T-helper 2 cell (primary cell): Measurements from ENCODE around the gene KIF2A.
A peak's percentile ranks its signal among the peaks of the same experiment; 100 is the strongest.

Experiments
- DNase-seq, 5 experiments: peaks; one replicate each; pipeline versions ENCODE4 v3.0.0 to v3.0.0-alpha.2; 2012 to 2022

The KIF2A gene

GRCh38 chr5:62296998-62297397 is 9.0 kb upstream of the KIF2A start:
- DNase-seq = peak in 2 of 5 experiments; percentile 33 to 77

GRCh38 chr5:62298118-62298517 is 7.9 kb upstream of the KIF2A start:
- DNase-seq = no peak

GRCh38 chr5:62299101-62299500 is 6.9 kb upstream of the KIF2A start:
- no peak for DNase-seq

GRCh38 chr5:62299600-62299999 is 6.4 kb upstream of the KIF2A start:
- DNase-seq = peak in 2 of 5 experiments; percentile 42 to 48

GRCh38 chr5:62305358-62305714 is 670 bp upstream of the KIF2A start:
- DNase-seq = no peak

- no peak for DNase-seq
Measured at GRCh38 chr5:62306323-62306895, 403 bp downstream of the KIF2A start.

DNA sequence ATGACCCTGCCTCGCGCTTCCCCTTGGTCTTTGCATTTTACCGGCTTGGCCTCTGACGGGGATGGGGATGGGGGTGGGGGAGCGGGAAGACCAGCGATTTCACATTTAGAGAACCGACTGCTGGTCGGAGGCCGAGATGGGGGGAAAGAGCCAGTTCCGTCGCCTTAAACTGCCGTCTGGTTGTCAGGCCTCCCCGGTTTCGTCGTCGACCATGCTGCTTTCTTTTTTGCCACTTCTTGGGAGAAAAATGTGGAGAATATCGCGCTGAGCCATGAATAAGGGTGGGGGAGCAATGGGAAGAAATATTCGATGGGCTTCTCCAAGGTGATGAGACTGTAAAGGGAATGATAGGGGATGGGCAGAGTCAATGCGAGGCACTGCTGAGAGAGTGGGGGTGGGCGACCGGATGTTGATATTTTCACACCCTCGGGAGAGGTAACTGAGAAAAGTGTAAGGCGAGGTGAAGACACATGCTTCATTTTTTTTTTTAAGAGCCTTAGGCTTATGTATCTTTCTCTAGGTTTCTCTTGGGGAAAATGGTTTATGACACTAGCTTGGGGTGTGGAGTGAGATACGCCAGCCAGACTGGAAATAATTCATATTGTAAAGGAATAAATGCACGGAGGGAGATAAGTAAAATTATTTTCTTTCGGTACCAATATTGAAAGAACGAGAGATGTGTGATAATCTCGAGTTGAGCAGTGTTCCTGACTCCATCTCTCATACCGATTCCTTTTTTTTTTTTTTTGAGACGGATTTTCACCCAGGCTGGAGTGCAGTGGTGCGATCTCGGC is 1.1 kb downstream of the KIF2A start:
- DNase-seq = peak in 4 of 5 experiments; percentile 32 to 78 (median 54)

- DNase-seq = no peak
Measured at GRCh38 chr5:62308439-62308838, 2.4 kb downstream of the KIF2A start.

GRCh38 chr5:62309107-62309506 is 3.1 kb downstream of the KIF2A start:
- DNase-seq = no peak

DNA sequence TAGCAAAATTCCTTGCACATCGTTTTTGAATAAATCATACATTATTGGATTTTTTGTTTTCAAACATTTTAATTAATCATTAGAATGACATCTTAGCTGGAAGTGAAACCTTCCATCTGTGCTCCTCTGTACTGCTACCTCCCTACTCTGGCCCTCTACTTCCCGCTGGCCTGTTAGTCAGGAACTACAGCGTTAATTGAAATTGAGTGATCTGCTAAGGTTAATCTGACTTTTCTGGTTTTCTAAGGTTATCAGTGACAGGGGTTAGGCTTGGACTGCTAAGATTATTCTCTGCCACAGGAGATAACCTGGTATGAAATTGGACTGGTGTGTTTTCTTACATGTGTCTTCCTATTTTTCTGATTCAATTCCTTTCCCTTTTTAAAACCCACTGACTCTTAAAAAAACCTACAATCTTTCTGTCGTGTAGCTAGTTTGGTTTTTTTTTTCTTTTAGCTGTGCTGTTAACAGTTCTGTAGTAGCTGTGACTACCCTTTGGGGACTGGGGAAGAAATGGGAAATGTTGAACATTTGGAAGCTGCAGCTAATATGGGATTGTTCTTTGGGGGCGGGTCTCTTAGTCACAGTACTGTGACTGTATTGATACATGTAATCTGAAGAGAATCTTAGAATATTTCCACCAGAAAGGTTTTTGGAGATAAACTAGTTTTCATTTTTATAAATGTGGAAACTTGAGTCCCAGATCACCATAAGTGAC is 4.6 kb downstream of the KIF2A start:
- DNase-seq = no peak

- no peak for DNase-seq
Measured at GRCh38 chr5:62312036-62312435, 6.0 kb downstream of the KIF2A start.

GRCh38 chr5:62312674-62313073 is 6.7 kb downstream of the KIF2A start:
- no peak for DNase-seq

DNA sequence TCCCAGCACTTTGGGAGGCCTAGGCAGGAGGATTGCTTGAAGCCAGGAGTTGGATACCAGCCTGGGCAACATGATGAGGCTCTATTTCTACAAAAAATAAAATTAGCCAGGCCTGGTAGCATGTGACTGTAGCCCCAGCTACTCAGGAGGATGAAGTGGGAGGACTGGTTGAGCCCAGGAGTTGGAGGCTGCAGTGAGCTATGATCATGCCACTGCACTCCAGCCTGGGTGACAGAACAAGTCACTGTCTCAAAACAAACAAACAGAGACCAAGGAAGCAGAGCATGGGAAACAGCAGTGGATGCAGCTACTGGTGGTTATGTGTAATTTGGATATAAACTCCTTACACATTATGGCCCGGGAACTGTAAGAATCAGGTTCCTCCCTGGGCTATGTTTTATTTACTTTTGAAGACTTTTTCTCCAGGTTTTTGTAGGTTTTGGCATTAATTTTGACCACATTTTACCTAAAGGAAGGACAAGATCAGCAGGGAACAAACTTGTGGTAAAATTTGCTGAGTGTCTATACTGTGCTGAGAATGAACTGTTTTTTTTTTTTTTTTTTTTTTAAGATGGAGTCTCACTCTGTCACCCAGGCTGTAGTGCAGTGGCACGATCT is 8.3 kb downstream of the KIF2A start:
- no peak for DNase-seq

GRCh38 chr5:62315376-62316175 is 9.6 kb downstream of the KIF2A start:
- no peak for DNase-seq

GRCh38 chr5:62316176-62316502 is 10.1 kb downstream of the KIF2A start:
- no peak for DNase-seq

- no peak for DNase-seq
Measured at GRCh38 chr5:62317810-62318209, 11.8 kb downstream of the KIF2A start.

DNA sequence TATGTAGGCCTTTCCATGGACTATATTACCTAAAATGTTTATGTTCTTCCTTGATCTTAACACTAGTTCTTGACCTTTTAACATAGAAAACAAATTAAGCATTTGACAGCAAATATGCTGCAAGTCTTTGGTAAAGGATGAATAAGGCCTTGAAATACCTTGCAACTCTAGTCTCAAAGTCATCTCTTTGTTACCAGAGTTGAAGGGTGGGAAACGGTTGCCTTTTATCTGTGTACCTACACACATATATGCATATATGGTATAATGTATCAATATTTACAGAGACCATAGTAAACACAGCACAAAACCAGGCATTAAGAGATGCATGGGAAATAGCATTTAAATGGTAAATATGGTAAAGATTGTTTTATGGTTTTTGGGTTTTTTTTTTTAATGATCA is 16.5 kb downstream of the KIF2A start:
- DNase-seq = no peak

DNA sequence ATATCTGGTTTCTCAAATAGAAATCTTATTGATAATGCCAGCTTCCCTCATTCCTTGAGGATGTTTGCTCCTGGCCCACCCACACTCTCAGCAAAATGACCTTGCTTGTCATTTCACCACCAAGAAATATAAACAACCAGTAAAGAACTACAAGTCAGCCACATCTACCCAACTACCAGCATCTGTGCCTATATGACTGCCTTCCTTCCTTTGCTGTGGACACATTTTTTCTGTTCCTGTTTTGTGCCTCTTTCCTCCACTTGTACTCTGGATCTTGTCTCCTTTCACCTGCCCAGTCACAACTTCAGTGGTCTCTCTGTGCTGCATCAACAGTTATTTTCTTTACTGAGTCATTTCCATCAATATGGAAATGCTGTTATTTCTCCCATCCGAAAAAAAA is 20.3 kb downstream of the KIF2A start:
- no peak for DNase-seq

DNA sequence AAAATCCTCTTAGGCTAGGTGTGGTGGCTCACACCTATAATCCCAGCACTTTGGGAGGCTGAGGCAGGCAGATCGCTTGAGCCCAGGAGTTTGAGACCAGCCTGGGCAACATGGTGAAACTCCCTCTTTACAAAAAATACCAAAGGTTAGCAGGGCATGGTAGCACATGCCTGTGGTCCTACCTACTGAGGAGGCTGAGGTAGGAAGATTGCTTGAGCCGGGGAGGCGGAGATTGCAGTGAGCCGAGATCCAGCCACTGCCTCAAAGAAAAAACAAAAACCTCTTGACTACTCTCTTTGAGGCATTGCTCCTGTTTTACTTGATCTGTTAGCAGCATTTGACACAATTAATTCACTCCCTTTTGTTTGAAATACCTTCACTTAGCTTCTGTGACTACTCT is 20.7 kb downstream of the KIF2A start:
- no peak for DNase-seq

DNA sequence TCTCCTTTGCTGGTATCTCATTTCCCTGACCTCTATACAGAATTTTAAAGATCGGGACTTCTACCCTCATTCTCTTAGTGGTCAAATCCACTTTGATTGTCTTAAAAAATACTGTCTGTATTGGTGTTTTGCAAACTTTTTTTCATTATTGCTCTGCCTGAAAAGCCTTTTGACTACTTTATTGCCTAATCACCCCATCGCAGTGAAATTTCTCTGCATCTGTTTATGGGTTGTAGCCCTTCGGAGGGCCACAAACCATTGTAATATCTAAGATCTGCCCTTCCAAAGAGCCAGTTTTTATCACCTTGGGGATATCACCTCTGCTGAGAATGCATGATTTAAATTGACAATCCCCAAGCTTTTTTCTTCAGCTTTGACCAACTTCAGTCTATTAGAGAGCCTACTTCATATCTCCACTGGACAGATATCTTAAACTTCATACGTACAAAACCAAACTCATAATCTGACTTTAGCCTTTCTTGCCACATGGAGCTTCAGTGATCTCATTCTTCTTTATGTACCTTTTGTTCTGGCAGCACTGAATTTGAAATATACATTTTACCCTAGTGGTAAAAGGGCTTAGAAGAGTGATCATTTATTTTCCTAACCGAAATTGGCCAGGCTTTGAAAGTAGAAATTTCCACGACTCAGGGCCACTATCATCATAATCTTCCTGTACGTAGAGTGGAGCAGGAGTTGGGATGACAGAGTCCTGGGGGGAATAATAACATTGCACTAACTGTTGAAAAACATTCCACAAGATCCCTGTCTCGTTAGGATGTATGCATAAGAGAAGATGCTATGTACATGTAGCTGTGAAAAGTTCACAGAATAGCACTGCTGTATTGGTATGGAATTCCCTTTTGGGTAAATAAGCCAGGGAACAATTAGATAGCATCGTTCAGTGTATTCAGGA is 21.4 kb downstream of the KIF2A start:
- no peak for DNase-seq

DNA sequence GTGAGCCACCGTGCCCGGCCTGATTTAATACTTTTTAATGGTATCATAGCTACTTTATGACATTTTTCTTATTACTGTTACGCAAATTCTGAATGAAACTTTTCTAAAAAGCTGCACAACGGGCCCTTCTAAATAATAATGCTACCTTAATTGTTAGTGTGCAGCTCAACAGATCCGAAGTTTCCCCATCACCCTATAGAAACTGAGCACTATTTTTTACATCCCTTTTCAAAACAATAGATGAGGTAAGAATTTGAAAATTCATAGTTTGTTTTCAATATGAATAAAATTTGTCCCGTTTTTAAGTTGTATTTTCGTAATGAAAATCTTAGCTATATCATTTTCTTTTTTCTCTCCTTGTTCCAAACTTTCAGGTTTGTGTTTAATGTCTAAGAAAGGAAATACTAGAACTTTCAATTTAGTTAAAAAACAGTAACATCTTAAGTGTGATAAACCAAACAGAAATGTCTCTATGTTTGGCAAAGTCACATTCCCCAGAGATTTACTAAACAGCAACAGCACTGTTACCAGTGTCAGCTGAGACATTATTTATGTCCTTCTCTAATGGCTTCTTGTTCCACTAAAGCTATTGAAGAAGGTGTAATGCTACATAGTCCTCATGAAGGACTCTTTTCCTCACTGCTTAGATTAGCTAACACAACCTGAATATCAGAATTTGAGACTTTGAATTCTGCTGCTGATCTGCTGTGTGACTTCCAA is 22.9 kb downstream of the KIF2A start:
- no peak for DNase-seq
